ENCODE results near the gene AP5M1. TPM values are rescaled to one million over a fixed set of nuclear protein-coding genes. Genes with fewer than 3 reads are reported as not detected.
"Not testable (repeated sequence)": the region's sequence is repeated elsewhere in the genome, so short reads cannot be mapped to it uniquely, and the experiment has no call there.

AP5M1 gene
- total and polyA plus RNA-seq, 5 donors, result 16.0 to 58.7 (median 51.2) TPM

DNA sequence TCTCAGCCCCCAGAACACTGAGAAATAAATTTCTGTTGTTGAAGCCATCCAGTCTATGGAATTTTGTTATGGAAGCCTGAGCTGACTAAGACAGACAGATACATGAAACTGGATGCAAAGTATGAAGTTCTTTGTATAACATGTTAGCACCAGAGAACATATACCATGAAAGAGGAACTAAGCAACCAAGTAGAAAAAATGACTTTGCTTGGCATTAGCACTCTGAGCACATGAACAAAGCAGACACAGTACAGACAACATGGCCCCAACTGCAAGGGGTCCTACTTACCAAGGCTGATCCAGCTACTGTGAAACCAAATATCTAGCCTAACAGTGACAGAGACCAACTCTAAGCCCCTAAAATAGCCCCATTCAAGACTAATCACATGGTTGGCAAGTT, 13.9 kb upstream of the AP5M1 start:
- ATAC-seq (no peak), DNase-seq (no peak)
- no peak overlapping the region for H3K4me3 ChIP-seq (ENCODE audit: low read length)
- H3K4me1 ChIP-seq (ENCODE audit: control insufficient read depth, insufficient read depth, low read length), result peaks cover 6% of the 10 kb centered on the region
- intact Hi-C loops (cut with DNase I), result no loop called here
- H3K9me3 ChIP-seq (ENCODE audit: control insufficient read depth, low read length), result no peaks in the 10 kb centered on the region
- H3K27me3 ChIP-seq (ENCODE audit: control insufficient read depth, insufficient read depth), result no peaks in the 10 kb centered on the region
- no peak overlapping the region for H3K27ac ChIP-seq (ENCODE audit: low read length)

DNA sequence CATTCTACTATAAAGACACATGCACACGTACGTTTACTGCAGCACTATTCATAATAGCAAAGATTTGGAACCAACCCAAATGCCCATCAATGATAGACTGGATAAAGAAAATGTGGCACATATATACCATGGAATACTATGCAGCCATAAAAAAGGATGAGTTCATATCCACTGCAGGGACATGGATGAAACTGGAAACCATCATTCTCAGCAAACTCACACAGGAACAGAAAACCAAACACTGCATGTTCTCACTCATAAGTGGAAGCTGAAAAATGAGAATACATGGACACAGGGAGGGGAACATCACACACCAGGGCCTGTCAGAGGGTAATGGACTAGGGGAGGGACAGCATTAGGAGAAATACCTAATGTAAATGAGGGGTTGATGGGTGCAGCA, 10.6 kb upstream of the AP5M1 start:
- intact Hi-C loops (cut with DNase I); H3K27ac ChIP-seq (ENCODE audit: low read length); H3K4me3 ChIP-seq (ENCODE audit: low read length); DNase-seq; H3K27me3 ChIP-seq (ENCODE audit: control insufficient read depth, insufficient read depth); H3K9me3 ChIP-seq (ENCODE audit: control insufficient read depth, low read length); H3K4me1 ChIP-seq (ENCODE audit: control insufficient read depth, insufficient read depth, low read length); ATAC-seq: not testable (repeated sequence)
- WGBS, result 95% methylated on average over 2 of the region's 2 CpGs

DNA sequence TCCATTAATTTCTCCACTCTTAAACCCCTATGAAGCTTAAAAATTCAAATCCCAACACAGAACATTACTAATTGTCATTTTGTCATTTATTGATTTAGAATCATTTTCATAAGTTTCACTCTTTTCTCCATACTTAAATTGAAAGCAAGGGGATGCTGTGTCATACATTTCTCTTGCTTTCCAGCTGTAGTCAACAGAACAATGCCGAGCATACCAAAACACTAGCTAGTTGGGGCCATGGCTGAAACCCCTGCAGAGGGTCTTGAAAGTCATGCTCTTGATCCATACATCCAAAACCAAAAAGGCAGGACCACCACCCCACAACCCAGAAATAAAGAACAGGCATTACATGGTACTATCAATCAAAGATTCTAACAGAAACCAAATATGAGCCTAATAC, 9.1 kb upstream of the AP5M1 start:
- Histone ChIP-seq H3K9me3 (ENCODE audit: control insufficient read depth, low read length) (no peaks in the 10 kb centered on the region), H3K4me3 (ENCODE audit: low read length) (no peak overlapping the region), H3K27me3 (ENCODE audit: control insufficient read depth, insufficient read depth) (no peaks in the 10 kb centered on the region), H3K27ac (ENCODE audit: low read length) (no peak overlapping the region), H3K4me1 (ENCODE audit: control insufficient read depth, insufficient read depth, low read length) (peaks cover 5% of the 10 kb centered on the region)
- ATAC-seq (no peak), DNase-seq (no peak)
- WGBS, result 95% methylated on average over 1 of the region's 1 CpG
- intact Hi-C loops (cut with DNase I), result no loop called here

DNA sequence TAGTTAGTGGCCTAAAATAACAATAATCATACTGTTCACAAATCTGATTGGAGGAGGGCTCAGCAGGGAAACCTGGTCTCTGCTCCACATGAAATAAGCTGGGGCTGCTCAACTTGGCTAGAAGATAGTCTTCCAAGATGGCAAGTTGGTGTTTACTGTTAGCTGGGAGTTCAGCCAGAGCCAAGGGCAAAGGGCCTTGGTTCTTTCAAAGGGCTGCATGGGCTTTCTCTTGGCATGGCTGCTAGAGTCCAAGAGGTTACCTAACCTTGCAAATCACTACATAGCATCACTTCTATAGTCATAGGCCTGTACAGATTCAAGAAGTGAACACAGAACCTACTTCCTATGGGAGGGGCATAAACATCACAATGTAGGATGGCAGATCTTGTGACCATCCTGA, 7.2 kb upstream of the AP5M1 start:
- H3K27me3 ChIP-seq (ENCODE audit: control insufficient read depth, insufficient read depth), result no peaks in the 10 kb centered on the region
- intact Hi-C loops (cut with DNase I), result no loop called here
- H3K4me3 ChIP-seq (ENCODE audit: low read length), result no peak overlapping the region
- H3K9me3 ChIP-seq (ENCODE audit: control insufficient read depth, low read length), result no peaks in the 10 kb centered on the region
- no peak for DNase-seq
- no peak overlapping the region for H3K27ac ChIP-seq (ENCODE audit: low read length)
- H3K4me1 ChIP-seq (ENCODE audit: control insufficient read depth, insufficient read depth, low read length), result peaks cover 5% of the 10 kb centered on the region
- no peak for ATAC-seq

DNA sequence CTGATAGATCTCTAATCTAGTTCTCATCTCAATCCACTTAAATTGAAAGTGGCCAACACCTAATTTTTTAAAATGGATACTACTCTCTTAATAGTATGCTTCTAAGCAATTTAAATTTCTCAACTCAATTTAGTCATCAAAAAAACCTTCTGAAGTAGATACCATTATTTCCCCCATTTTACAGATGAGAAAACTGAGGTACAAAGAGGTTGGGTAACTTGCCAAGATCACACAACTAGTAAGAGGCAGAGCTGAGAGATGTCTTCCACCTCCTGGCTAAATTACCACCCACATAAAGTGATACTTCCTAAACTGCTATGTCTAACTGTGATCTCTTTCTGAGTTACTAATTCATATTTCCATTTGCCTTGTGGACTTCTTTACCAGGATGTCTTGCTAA, 6.7 kb upstream of the AP5M1 start:
- intact Hi-C loops (cut with DNase I), result no loop called here
- no peaks in the 10 kb centered on the region for H3K27me3 ChIP-seq (ENCODE audit: control insufficient read depth, insufficient read depth)
- H3K4me1 ChIP-seq (ENCODE audit: control insufficient read depth, insufficient read depth, low read length), result peaks cover 5% of the 10 kb centered on the region
- no peak overlapping the region for H3K27ac ChIP-seq (ENCODE audit: low read length)
- ATAC-seq (no peak), DNase-seq (no peak)
- no peak overlapping the region for H3K4me3 ChIP-seq (ENCODE audit: low read length)
- H3K9me3 ChIP-seq (ENCODE audit: control insufficient read depth, low read length), result no peaks in the 10 kb centered on the region

DNA sequence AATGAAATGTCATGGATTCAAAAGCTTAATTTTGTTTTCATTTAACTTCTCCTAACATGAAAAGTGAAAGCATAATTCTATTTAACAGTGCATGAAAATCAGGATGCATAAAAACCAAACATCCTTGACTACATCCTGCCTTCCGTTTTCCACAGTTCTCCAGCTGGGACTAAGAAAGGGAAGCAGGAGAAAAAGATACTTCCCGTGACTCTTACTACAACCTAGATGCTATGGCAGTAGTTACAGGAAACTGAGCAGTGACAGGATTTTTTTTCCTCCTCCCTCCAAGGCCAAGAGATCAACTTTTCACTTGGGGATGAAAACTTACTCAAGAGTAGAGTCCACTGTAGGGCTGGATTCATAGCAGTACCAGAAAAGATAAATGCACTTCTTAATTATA, 2.7 kb upstream of the AP5M1 start:
- Histone ChIP-seq H3K27ac (ENCODE audit: low read length) (no peak overlapping the region), H3K4me3 (ENCODE audit: low read length) (no peak overlapping the region), H3K27me3 (ENCODE audit: control insufficient read depth, insufficient read depth) (no peaks in the 10 kb centered on the region), H3K9me3 (ENCODE audit: control insufficient read depth, low read length) (no peaks in the 10 kb centered on the region), H3K4me1 (ENCODE audit: control insufficient read depth, insufficient read depth, low read length) (peaks cover 5% of the 10 kb centered on the region)
- 17% methylated on average over 2 of the region's 2 CpGs for WGBS
- intact Hi-C loops (cut with DNase I), result no loop called here
- ATAC-seq (no peak), DNase-seq (no peak)

DNA sequence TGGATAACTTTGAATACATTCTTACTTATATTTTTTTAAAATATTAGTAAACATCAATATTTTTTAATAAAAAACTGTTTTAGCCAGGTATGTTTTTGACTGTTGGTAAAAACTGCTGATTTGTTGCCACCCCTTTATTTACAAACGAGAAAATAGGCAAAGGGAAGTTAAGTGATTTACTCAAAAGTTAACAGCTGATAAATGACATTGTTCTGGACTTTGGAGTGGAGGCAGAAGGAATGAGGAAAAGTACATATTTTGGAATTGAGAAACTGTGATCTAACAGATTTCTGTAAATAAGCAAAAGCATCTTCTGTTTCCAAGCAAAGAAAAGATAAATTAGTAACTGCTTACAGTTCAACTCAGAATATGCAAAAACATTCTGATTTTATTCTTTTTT, 4.5 kb downstream of the AP5M1 start:
- H3K27ac ChIP-seq (ENCODE audit: low read length), result no peak overlapping the region
- H3K4me1 ChIP-seq (ENCODE audit: control insufficient read depth, insufficient read depth, low read length), result peaks cover 3% of the 10 kb centered on the region
- H3K27me3 ChIP-seq (ENCODE audit: control insufficient read depth, insufficient read depth), result no peaks in the 10 kb centered on the region
- no peak overlapping the region for H3K4me3 ChIP-seq (ENCODE audit: low read length)
- DNase-seq, result no peak
- ATAC-seq, result no peak
- intact Hi-C loops (cut with DNase I), result no loop called here
- 85% methylated on average over 1 of the region's 1 CpG for WGBS
- H3K9me3 ChIP-seq (ENCODE audit: control insufficient read depth, low read length), result no peaks in the 10 kb centered on the region

DNA sequence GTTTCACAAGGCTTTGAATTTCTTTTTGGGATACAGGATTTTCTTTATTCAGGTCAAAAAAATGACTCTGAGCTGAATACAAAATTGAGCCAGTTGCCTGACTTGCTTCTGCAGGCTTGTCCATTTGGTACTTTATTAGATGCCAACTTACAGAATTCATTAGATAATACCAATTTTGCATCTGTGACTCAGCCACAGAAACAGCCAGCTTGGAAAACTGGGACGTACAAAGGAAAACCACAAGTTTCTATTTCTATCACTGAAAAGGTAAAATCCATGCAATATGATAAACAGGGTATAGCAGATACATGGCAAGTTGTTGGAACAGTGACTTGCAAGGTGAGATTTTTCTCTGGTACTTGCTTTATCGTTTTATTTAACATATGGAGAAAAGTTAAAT, 5.8 kb downstream of the AP5M1 start:
- no peaks in the 10 kb centered on the region for H3K27me3 ChIP-seq (ENCODE audit: control insufficient read depth, insufficient read depth)
- H3K4me1 ChIP-seq (ENCODE audit: control insufficient read depth, insufficient read depth, low read length), result peaks cover 3% of the 10 kb centered on the region
- H3K27ac ChIP-seq (ENCODE audit: low read length), result no peak overlapping the region
- ATAC-seq (no peak), DNase-seq (no peak)
- no peak overlapping the region for H3K4me3 ChIP-seq (ENCODE audit: low read length)
- 91% methylated on average over 2 of the region's 2 CpGs for WGBS
- intact Hi-C loops (cut with DNase I), result no loop called here
- no peaks in the 10 kb centered on the region for H3K9me3 ChIP-seq (ENCODE audit: control insufficient read depth, low read length)

DNA sequence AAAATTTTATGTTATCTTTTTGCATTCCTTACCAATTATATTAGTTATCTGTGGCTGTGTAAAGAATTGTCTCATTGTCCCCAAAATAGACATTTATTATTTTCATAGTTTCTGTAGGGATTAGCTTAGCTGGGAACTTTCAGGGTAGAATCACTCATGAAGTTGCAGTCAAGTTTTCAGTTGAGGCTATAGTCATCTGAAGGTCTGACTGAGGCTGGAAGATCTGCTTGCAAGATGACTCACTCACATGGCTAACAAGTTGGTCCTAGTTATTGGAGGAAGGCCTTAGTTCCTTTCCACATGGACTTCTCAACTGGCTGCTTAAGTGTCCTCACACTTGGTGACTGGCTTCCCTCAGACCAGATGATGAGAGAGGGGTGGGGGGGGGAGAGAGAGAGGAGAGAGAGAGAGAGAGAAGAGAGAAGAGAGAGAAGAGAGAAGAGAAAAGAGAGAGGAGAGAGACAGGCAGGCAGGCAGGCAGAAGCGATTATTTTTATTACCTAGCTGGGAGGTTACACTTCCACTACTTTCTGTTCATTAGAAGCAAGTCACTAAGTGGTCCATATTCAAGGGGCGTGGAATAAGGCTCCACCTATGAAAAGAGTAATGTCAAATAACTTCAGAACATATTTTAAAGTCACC, 6.4 kb downstream of the AP5M1 start:
- ATAC-seq (no peak), DNase-seq (no peak)
- no peak overlapping the region for H3K4me3 ChIP-seq (ENCODE audit: low read length)
- WGBS, result 95% methylated on average over 2 of the region's 2 CpGs
- intact Hi-C loops (cut with DNase I), result no loop called here
- no peaks in the 10 kb centered on the region for H3K9me3 ChIP-seq (ENCODE audit: control insufficient read depth, low read length)
- no peak overlapping the region for H3K27ac ChIP-seq (ENCODE audit: low read length)
- no peaks in the 10 kb centered on the region for H3K27me3 ChIP-seq (ENCODE audit: control insufficient read depth, insufficient read depth)
- H3K4me1 ChIP-seq (ENCODE audit: control insufficient read depth, insufficient read depth, low read length), result peaks cover 3% of the 10 kb centered on the region

DNA sequence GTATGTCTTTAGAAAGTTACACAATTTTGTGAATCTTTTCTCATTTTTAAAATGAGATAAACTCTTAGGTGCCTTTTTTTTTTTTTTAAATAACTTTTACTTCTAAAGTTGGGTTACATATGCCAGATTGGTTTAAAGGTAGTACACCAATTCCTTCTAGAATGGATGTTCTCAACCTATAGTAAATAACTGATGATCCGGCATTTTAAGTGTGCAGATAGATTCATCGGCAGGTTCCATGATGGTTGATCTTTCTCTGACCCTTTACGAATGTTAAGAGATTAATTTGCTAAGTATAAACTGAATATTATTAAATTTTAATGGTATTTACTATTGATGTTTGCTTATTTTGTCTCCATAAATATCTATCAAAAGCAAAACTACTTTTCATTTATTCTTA, 8.3 kb downstream of the AP5M1 start:
- Histone ChIP-seq H3K4me1 (ENCODE audit: control insufficient read depth, insufficient read depth, low read length) (no peaks in the 10 kb centered on the region), H3K9me3 (ENCODE audit: control insufficient read depth, low read length) (no peaks in the 10 kb centered on the region), H3K27ac (ENCODE audit: low read length) (no peak overlapping the region), H3K4me3 (ENCODE audit: low read length) (no peak overlapping the region), H3K27me3 (ENCODE audit: control insufficient read depth, insufficient read depth) (no peaks in the 10 kb centered on the region)
- 96% methylated on average over 3 of the region's 3 CpGs for whole genome bisulfite sequencing
- ATAC-seq (no peak), DNase-seq (no peak)
- intact Hi-C loops (cut with DNase I), result no loop called here

DNA sequence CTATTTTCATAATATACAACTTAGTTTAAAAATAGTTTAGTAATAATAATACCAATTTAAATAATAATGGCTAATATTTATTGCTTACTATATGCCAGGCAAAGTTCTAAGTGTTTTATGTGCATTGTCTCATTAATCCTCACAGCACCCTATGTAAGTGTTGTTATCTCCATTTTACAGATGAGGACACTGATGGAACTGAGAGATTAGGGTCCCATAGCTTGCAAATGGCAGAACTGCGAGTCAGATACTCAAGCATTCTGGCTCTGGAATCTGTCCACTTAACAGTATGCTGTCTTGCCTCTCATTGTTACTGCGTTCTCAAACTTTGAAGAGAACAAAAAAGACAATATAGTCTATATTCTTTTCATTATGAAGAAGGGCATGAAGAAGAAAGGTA, 19.0 kb downstream of the AP5M1 start:
- DNase-seq (no peak), ATAC-seq (no peak)
- WGBS, result 71% methylated on average over 2 of the region's 2 CpGs
- Histone ChIP-seq H3K27ac (ENCODE audit: low read length) (no peak overlapping the region), H3K27me3 (ENCODE audit: control insufficient read depth, insufficient read depth) (no peaks in the 10 kb centered on the region), H3K4me1 (ENCODE audit: control insufficient read depth, insufficient read depth, low read length) (no peaks in the 10 kb centered on the region), H3K4me3 (ENCODE audit: low read length) (no peak overlapping the region), H3K9me3 (ENCODE audit: control insufficient read depth, low read length) (no peaks in the 10 kb centered on the region)
- intact Hi-C loops (cut with DNase I), result no loop called here

DNA sequence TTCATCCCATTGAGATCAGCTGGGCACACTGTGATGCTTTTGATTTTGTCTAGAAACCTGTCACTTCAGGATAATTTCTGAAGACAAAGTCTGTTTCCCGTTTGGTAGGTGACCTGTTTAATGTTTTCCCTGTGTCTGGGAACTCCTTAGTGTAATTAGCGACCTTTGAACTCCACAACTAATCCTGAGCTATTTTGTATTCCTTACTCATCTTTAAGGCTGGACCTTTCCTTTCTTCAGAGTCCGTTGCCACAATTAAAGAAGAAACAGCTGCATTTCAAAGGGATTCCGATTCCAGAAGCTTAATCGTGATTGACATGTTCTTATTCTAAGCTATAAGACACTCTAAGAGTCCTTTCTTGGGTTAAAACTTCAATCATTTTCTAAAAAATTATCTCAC, 22.0 kb downstream of the AP5M1 start:
- intact Hi-C loops (cut with DNase I), result no loop called here
- no peak for ATAC-seq
- no peak for DNase-seq
- 84% methylated on average over 5 of the region's 5 CpGs for WGBS
- Histone ChIP-seq H3K4me1 (ENCODE audit: control insufficient read depth, insufficient read depth, low read length) (no peaks in the 10 kb centered on the region), H3K9me3 (ENCODE audit: control insufficient read depth, low read length) (no peaks in the 10 kb centered on the region), H3K4me3 (ENCODE audit: low read length) (no peak overlapping the region), H3K27ac (ENCODE audit: low read length) (no peak overlapping the region), H3K27me3 (ENCODE audit: control insufficient read depth, insufficient read depth) (no peaks in the 10 kb centered on the region)
